DMS79 (cell line): Measurements from ENCODE around the gene IRF1.
"Not testable (repeated sequence)": the region's sequence is repeated elsewhere in the genome, so short reads cannot be mapped to it uniquely, and the experiment has no call there.

Source experiments
- DNase-seq: peaks from one replicate; lab custom pipeline; 2025; lab: John Stamatoyannopoulos, UW

IRF1 gene

DNA sequence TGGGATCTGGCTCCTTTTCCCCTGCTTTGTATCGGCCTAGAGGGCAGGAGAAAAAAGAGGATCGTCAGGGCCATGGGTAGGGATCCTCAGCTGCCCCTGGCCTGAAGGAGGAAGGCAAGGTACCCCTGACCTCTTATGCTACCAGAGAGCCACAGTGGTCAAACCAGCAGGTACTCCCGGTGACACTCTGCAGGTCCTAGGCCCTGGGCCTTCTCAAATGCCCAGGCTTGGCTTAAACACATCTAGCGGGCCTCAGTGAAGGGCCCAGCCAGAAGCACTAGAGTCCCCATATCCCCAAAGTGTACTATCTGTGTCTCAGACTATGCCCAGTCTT, 3.5 kb downstream of the IRF1 start:
- no peak for DNase-seq

DNA sequence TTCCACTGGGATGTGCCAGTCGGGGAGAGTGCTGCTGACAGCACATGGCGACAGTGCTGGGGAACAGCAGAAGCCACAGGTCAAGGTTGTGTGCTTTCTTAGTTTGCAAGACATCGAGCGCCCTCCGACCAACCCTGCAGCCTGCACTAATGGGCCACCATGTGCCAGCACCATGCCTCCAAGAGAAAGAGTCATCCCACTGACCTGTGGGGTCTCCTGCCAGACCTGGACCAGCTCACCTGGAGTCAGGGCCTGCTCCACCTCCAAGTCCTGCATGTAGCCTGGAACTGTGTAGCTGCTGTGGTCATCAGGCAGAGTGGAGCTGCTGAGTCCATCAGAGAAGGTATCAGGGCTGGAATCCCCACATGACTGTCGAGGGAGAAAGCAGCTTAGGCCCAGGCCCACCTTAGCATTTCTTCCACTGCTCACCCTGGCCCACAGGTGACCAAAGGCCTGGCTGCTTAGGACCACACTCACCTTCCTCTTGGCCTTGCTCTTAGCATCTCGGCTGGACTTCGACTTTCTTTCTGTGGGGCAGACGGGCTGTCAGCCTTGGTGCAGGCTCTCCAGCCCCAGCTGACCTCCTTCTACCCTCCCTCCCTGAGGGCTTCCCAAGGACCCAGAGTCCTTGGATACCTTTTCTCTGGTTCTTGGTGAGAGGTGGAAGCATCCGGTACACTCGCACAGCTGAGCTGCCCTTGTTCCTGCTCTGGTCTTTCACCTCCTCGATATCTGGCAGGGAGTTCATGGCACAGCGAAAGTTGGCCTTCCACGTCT, 4.1 kb downstream of the IRF1 start:
- DNase-seq, result no peak

DNA sequence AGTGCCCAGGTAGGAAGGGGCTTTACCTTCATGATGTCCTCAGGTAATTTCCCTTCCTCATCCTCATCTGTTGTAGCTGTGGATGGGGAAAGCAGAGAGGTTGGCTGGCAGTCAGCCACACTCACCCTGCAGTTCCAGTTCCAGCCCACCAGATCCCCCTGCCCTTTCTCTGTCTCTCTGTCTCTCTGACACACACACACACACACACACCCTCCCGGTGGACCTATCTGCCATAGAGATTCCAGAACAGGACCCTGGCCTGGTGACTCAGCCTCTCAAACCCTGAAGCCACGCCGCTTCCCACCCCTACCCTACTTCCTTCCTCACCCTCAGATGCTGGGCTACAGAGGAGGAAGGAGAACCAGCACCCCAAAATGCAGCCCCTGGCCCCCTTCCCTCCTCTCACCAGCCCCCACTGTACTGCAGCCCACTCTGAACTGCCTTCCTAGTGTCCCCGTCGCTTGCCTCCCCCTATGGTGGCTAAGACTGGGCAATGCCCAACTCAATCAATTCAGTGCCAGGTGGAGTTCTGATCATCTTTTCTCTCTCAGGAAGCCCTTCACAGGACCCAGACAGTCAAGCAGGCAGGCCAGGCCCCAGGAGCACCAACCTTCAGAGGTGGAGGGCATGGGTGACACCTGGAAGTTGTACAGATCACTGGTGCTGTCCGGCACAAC, 4.8 kb downstream of the IRF1 start:
- no peak for DNase-seq

DNA sequence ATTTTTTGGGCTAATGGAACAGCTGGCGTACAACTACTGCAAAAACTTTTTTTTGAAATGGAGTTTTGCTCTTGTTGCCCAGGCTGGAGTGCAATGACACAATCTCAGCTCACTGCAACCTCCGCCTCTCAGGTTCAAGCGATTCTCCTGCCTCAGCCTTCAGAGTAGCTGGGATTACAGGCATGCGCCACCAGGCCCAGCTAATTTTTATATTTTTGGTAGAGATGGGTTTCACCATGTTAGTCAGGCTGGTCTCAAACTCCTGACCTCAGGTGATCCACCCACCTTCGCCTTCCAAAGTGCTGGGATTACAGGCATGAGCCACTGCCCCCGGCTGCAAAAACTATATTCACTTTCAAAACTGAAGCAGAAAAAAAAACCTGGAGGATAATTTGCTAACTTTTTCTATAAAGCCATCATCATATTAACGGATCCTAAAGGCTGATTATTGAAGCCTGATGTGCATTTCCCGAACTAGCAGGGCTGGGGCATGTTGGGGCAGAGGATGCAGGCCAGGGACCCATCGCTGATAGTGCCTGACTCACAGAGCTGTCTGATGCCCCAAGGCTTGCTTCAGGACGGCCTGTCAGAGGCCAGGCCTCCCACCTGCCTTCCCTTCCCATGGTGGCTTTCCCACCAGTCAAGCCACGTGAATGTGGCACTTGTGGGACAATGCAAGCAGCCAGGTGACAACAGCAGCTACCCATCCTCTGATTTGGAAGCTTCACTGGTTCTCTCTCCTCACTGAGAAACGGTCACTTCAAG, 5.5 kb downstream of the IRF1 start:
- not testable (repeated sequence) for DNase-seq

DNA sequence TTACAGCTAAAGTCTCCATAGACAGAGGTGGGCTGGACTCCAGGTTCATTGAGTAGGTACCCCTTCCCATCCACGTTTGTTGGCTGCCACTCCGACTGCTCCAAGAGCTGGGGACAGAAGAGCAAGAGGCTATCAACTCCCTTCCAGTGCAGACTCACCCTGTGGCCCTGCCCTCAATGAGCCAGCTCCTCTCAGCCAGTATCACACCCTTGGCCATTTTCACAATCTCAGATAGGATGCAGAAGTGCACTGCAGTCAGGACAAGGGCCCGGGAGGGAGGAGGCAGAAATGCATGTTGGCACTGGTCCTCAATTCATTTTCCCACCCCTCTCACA, 6.2 kb downstream of the IRF1 start:
- no peak for DNase-seq

DNA sequence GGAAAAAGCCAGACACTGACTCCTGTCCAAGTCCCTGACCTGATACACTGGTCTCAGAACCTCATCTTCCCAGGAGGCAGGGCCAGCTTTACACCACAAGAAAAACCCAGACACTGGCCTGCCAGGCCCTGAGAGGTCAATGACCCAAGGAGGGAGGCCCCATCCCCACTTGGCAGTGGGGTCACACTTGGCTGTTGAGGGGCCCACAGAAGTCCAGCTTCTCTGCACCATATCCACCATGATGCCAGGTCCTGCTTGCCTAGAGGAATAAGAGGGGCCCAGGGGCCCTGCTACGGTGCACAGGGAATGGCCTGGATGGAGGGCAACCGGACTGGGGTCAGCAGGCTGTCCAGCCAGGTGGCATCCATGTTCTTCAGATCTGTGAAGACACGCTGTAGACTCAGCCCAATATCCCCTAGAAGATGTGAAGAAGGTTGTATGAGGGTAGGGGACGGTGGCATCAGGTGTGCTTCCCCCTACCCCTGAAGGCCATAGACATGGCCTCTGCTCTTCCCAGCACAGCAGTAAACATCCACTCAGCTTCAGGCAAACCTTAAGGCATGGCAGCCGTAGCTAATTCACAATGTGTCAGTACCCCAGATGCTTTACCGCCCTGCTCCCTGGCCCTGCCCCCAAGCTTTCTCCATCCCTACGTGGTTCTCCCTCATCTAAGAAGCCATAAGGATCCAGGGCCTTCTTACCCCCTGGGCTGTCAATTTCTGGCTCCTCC, 6.7 kb downstream of the IRF1 start:
- DNase-seq, result no peak

DNA sequence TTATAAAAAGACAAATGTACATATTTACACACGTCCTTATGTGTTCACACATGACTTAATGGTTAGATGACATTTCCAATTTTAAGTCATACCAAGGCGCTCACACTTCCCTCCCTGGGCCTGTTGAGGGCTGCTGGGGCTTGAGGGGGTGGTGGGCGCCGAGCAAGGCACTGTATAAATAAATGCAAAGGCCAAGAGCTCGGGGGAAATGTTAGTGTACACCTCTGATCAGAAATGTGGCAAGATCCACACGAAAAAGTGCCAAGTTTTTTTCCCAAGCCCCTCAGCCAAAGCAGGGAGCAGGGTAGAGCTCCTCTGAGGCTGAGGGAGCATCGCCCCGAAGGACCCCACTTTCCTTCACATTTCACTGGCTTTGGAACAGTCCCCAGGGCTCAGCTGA, 7.5 kb downstream of the IRF1 start:
- DNase-seq, result no peak

DNA sequence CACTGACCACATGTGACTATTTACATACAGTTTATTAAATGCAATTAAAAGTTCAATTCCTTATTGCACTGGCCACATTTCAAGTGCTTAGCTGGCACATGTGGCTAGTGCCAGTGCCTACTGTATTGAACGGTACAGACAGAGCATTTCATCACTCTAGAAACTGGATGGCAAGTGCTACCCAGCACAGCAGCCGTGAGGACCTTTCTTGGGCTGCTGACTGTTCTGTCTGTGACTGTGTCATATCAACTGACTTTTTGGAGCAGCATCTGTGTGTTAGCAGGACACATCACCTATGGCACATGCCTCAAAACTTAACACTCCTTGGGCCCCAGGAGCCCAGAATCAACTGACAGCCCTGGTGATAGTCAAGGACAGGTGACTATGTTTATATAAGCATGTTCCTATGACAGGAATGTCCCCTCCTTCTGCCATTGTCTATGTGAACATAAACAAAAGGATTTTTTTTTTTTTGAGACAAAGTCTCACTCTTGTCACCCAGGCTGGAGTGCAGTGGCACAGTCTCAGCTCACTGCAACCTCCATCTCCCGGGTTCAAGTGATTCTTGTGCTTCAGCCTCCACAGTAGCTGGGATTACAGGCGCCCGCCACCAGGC, 8.9 kb downstream of the IRF1 start:
- DNase-seq, result no peak

DNA sequence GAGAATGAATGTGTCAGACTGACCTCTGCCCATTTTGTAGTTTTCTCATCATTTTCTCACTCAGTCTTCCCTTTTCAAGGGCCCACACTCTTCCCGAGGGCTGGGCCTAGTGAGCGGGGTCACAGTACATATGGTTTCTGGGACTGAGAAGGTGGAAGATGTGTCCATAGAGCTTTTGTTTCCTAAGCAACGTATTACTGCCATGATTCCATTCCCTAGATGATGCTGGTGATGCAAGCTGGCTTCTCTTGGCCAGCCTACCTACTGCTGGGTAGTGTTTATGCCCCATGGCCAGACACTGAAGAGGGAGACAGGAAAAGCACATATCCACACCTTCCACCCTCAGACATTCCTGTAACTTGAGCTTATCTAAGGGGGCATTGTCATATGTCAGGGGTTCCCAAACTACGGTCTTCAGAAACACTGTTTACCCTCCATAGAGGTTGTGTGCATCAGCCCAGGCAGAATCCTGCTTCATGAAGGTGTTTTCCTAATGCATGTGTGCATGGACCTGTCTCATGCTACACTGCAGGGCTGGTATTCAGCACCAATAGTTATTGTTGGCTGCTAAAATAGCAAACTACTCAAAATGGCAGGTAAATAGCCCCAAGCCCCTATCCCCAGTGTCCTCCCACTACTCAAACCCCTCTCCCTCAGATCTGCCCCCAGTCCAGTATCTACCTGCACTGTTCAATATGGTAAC, 9.5 kb downstream of the IRF1 start:
- no peak for DNase-seq

DNA sequence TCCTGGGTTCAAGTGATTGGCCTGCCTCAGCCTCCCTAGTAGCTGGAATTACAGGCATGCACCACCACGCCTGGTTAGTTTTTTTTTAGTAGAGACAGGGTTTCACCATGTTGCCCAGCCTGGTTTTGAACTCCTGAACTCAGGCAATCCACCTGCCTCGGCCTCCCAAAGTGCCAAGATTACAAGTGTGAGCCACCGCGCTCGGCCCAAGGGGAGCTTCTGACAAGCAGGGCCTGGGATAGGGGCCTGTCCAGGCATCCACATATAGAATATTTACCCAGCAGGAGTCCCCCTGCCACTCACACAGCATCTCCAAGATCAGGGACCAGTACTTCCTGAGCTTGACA, 10.1 kb downstream of the IRF1 start:
- DNase-seq, result no peak

DNA sequence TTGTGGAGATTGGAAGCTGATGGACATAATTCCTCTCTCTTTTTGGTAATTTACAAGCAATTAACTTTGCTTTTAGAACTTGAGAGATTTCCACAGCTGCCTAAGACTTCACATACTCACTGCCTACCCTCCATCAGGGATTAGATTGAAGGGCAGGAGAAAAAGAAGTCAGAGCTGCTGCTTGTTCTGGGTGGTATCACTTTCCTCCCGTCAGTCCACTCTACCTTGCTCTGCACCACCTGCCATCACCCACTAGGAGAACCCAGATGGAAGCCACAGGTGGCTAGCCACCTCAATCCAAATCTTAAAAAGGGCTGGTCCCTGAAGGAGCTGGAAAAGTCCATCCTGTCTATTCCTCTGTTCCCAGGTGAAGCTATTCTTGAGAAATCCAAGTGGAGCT, 10.5 kb downstream of the IRF1 start:
- no peak for DNase-seq

DNA sequence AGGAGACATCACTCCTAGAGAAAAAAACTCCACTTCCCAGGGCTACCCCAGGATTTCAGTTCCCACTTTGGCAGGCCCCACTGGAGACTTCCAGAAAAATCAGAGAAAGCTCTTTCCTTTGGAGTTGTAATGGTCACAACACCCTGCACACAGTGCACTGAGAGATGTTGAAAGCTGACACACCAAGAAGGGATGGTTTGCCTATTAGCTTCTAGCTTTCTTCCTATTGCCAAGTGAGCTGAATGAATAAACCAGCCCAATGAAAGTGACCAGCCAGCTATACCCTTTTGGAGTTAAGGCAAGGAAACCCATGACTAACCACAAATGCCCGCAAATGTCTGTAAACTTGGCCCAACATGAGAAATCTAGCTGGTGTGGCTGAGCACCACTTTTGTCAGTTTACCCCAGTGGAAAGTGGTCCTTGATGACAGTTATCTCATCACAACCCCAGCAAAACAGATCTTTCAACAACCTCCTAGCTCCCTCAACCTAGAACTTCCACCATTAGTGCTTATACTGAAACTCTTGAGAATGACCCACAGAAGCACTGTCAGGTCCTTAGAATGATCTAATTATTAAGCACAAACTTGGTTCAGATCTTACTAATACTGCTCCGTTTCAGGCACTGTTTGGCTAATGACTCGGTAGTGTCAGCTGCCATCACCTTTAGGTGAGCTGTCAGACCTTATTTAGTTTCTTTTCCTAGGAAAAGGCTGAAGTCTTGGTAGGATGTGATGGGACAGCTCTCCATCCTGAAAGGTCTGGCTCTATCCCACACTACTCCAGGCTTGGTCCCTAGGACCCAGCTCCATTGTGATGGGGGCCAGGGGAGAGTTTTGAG, 11.2 kb downstream of the IRF1 start:
- DNase-seq, result no peak

DNA sequence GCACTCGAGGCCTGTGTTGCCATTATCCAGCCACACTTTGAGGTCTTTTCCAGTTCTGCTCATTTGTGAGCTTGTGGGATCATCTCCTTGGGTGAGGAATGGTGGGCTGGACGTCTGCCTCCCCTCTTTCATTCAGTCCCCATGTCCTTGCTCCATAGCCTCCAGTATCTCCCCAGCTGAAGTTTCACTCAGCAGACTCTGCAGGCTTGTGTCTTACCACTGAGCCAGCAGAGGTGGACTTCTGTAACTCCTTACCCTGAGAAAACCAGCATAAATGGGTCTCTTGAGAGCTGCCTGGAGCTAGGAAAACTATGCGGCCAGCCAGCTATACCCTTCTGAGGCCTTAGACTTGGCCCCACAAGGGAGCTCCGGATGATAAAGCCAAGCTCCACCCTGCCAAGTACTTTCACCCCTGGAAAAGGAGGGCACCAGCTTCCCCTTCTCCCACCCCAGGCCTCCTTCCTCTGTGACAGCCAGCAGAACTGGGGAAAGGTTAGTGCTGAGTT, 12.2 kb downstream of the IRF1 start:
- DNase-seq, result no peak

DNA sequence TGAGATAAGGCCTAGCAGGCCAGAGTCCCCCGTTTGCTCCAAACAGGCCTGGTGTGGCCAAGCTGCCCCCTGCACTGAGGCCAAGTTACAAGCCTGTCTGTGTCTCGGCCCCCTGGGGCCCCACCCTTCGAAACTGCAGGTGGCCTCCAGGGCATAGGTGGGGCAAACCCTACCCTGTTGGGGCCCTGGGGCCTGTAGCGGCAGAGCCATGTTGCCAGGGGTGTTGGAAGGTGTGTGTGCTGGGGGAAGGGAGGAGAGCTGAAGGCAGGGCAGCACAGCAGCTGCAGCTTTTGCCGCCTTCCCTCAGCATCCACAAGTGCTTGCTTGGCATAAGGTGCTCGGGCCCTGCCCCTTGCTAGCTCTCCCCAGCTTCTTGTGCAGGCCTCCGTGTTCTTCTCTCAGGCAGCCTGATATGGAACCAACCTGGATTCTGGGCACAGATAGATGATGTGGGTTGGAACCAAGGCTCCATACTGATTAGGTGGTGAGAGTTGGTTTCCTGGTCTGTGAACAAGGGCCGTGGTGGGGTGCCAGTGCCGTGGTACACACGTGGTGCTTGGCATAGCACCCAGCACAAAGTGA, 12.7 kb downstream of the IRF1 start:
- DNase-seq, result no peak

DNA sequence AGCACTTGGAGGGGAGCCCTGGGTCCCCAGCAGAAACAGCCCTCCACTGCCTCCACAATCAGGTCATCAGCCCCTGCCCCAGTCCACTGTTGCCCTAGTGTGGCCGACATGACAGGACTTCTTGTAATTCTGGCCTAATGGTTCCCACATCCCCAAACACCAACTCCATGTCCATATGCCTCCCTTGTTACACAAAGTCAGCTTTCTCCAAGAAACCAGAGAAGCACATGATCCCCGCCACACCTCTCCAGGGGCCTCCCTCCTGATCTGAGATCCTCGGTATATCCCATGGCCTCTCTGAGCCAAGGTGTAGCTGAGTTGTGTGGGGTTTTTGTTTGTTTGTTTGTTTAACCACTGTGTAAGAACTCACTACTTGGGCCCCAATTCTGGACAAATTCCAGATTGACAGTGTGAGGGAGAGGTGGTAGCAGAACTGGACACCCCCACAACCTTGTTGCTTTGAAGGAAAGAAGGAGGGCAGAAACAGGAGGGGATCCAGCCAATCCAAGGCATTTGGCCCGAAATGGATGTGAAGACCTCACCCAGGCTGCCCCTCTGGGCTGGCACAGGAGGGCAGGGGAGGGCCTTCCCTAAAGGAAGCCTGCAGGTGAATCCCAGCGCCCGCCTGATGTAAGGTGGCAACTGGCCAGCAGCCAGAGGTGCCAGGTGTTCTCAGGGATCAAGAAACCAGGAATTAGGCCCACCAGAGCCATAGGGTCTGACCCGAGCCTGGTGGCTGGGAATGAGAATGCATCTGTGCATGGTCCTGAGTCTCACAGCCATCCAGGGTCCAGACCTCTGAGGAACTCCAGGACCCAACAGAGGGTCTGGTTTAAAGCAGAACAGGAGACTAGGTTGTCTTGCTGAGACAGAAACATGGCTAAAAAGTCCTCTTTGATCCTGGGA, 13.4 kb downstream of the IRF1 start:
- peak; percentile 49 for DNase-seq

DNA sequence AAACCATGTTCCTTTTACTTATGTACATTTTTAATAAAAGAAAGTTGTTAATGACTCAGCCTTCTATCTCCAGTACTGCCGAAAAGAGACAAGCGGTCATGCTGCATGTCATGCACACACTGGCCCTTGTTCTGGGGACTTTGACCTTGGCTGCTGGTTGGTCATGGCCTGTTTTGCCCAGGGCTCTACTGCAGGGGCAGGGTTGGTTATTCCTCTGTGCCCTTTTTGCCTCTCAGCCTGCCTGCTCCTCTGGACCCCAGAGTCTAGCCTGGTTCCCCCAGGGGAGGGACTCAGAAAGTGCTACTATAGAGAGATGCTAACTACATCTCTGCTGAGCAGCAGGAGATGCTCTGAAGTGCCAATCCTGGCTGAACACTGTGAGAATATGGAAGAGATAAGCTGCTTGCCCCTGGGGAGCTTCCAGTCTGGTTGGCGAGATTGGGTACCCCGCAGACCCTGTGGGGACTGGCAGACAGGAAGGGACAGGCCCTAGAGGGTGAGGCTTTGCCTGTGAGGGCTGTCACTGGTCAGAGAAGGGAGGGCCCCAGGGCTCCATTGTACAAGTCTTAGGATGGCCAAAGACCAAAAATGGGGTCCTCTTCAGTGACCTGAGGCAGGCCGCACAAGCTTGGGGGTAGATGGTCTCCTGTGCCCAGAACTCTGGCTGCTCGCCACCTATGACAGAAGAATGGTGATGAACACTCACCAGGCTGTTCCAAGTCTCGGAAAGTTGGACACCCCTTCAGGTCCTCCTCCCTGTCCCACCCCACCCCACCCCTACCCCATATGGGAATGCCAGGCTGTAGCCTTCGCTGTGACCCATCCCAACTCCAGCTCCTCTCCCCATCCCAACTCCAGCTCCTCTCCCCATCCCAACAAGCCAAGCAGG, 14.3 kb downstream of the IRF1 start:
- no peak for DNase-seq

DNA sequence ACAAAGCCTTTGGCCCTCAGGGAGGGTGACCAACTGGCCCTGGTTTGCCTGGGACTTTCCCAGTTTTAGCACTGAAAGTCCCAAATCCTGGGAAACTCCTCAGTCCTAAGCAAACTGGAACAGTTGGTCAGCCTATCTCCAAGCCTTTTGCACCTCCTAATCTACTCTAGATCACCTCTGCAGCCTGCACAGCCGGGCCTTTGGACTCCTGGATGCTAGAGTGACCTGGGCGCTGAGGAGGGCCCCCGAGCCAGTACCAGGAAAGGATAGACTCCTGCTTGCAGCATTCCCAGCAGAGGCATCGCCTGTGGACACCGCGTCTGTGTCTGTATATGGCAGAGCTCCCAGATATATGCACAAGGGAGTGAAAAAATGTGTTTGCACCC, 15.1 kb downstream of the IRF1 start:
- DNase-seq, result no peak

DNA sequence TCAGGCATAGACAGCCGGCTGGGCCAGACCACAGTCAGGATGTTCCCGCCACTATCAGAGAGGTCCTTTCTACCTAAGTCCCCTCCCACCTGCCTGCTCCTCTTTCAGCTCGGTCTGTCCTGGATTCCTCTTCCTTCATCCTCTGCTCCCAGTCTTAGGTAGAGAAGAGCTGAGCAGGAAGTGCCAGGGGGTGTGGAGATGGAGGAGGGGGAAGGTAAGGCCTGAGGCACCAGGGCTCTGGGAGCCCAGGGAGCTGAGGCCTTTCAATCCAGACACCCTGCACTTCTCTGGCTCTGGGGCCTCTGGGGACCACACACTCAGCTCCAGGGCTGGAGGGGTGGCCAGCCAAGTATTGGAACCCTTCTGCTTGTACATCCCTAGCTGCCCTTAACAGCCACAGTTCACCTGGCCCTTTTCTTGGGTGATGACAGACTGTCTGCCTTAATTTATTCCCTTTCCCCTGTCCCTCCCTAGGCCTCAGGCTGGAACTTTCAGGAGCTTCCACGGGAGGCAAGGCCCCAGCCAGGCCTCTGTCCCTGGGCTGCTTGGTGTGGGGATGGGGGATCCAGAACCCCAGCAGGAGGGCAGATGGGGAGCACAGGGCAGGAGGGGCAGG, 15.6 kb downstream of the IRF1 start:
- no peak for DNase-seq
